Left lung (tissue), 10 donors: ENCODE data around the gene PICK1. TPM values are rescaled to one million over a fixed set of nuclear protein-coding genes. Genes with fewer than 3 reads are reported as not detected.

Experiments used
- ATAC-seq: fragments of 200-7000 bp; cut with Tn5 transposase; one replicate; pipeline ENCODE4 v1.9.1; 2020; ENCODE audit warnings: moderate library complexity
- DNase-seq, 4 donors: peaks; one replicate each; pipeline ENCODE4 v3.0.0-alpha.2; 2013 to 2020
- H3K27ac ChIP-seq, 2 donors: fragments of 200-600 bp; sonication (generic) in 1 of 2; one replicate each; pipeline versions ENCODE4 v1.5.0 to v1.8.0; 2020 to 2021
- H3K27me3 ChIP-seq, 2 donors: fragments of 200-600 bp; sonication (generic) in 1 of 2; one replicate each; pipeline versions ENCODE4 v1.5.0 to v1.8.0; 2020 to 2021
- H3K36me3 ChIP-seq, 2 donors: fragments of 200-600 bp; sonication (generic) in 1 of 2; one replicate each; pipeline versions ENCODE4 v1.5.0 to v1.8.0; 2020 to 2021
- H3K4me1 ChIP-seq, 2 donors: fragments of 200-600 bp; one replicate each; pipeline ENCODE4 v1.8.0; 2021
- H3K4me3 ChIP-seq, 2 donors: fragments of 200-600 bp; sonication (generic) in 1 of 2; one replicate each; pipeline versions ENCODE4 v1.5.0 to v1.8.0; 2020 to 2021; ENCODE audit warnings: mild to moderate bottlenecking in 1 of 2
- H3K9me3 ChIP-seq, 2 donors: fragments of 200-600 bp; sonication (generic) in 1 of 2; one replicate each; pipeline versions ENCODE4 v1.5.0 to v1.8.0; 2020 to 2021
- CTCF ChIP-seq, 2 donors: fragments of 200-600 bp; sonication (generic) in 1 of 2; IDR thresholded peaks; one replicate each; pipeline versions ENCODE4 v1.5.0 to v1.8.0; 2021; ENCODE audit warnings: antibody characterized with exemption in 2 of 2
- intact Hi-C, 2 donors: fragments of 100-400 bp; cut with DNase I; formaldehyde crosslinking; loops; one replicate each; pipeline versions ENCODE4 v1.11.2 to v1.14.2; 2022
- polyA plus RNA-seq, 6 donors: library from polyadenylated mRNA; unstranded; fragments of 120-200 nt; gene quantifications; one replicate each; pipeline ENCODE4 v1.2.1, GENCODE V29; 2013; ENCODE audit not compliant: insufficient read length in 6 of 6
- total RNA-seq, 2 donors: library from RNA; stranded (reverse); fragmentation: NEBNext Ultra II Directional; extraction: Animal tissue kit (Norgen Biotek cat#: 25700); gene quantifications; one replicate each; pipeline ENCODE4 v1.2.1, GENCODE V29; 2021
- donor health status: DM: no; HTN: yes; CAD: no.
- donor health status: DM: no; HTN: no; CAD: no.

The PICK1 gene
- total and polyA plus RNA-seq, 8 donors = 22.8 to 39.5 (median 28.3) TPM

- H3K27ac ChIP-seq = no peak overlapping the region
- no peak for ATAC-seq
- no peak for TF ChIP-seq CTCF (IDR thresholded peaks at IDR 0.05)
- intact Hi-C loops = no loop called here
- H3K9me3 ChIP-seq = no peaks in the 10 kb centered on the region
- H3K4me1 ChIP-seq = no peaks in the 10 kb centered on the region
- DNase-seq = no peak
- H3K27me3 ChIP-seq = no peaks in the 10 kb centered on the region
- no peak overlapping the region for H3K4me3 ChIP-seq
- H3K36me3 ChIP-seq = peaks cover 0 to 32% of the 10 kb centered on the region in 2 donors
Measured at GRCh38 chr22:38124236-38124974, 67.2 kb downstream of the PICK1 start.

GRCh38 chr22:38125038-38125610, 67.9 kb downstream of the PICK1 start:
- Histone ChIP-seq H3K4me3 (no peak overlapping the region), H3K27ac (no peak overlapping the region), H3K9me3 (no peaks in the 10 kb centered on the region), H3K27me3 (no peaks in the 10 kb centered on the region), H3K4me1 (no peaks in the 10 kb centered on the region), H3K36me3 (peaks cover 0 to 32% of the 10 kb centered on the region in 2 donors)
- no peak for ATAC-seq
- no peak for TF ChIP-seq CTCF (IDR thresholded peaks at IDR 0.05)
- intact Hi-C loops = no loop called here
- DNase-seq = no peak

Other genes starting within 250 kb of the PICK1 start
- 10 to 100 TPM; 12.6 to 16.7 TPM for gene GCAT, start 249.5 kb upstream of the PICK1 start, total RNA-seq
- gene GCAT, start 249.5 kb upstream of the PICK1 start, polyA plus RNA-seq = 10 to 100 TPM in 1 of 6 donors, 1 to 10 TPM in 5; 8.1 to 10.9 (median 8.9) TPM
- gene GALR3, start 234.0 kb upstream of the PICK1 start, total RNA-seq = not detected
- gene GALR3, start 234.0 kb upstream of the PICK1 start, polyA plus RNA-seq = not detected
- 10 to 100 TPM; 15.2 to 21.9 TPM for gene ANKRD54, start 213.1 kb upstream of the PICK1 start, total RNA-seq
- 10 to 100 TPM; 16.8 to 23.5 (median 19.2) TPM for gene ANKRD54, start 213.1 kb upstream of the PICK1 start, polyA plus RNA-seq
- 100 to 1,000 TPM; 310 to 378 TPM for gene EIF3L, start 208.0 kb upstream of the PICK1 start, total RNA-seq
- 1,000 to 10,000 TPM; 1,019 to 1,258 (median 1,177) TPM for gene EIF3L, start 208.0 kb upstream of the PICK1 start, polyA plus RNA-seq
- gene MICALL1, start 151.1 kb upstream of the PICK1 start, total RNA-seq = 10 to 100 TPM; 35.8 to 36.8 TPM
- 10 to 100 TPM; 15.0 to 32.4 (median 22.3) TPM for gene MICALL1, start 151.1 kb upstream of the PICK1 start, polyA plus RNA-seq
- under 1 TPM; 0.26 to 0.65 TPM for gene C22orf23, start 103.8 kb upstream of the PICK1 start, total RNA-seq
- gene C22orf23, start 103.8 kb upstream of the PICK1 start, polyA plus RNA-seq = 1 to 10 TPM; 3.6 to 7.2 (median 4.6) TPM
- gene POLR2F, start 103.7 kb upstream of the PICK1 start, total RNA-seq = 10 to 100 TPM; 58.3 to 64.9 TPM
- 10 to 100 TPM; 49.2 to 66.0 (median 60.2) TPM for gene POLR2F, start 103.7 kb upstream of the PICK1 start, polyA plus RNA-seq
- gene SOX10, start 72.8 kb upstream of the PICK1 start, total RNA-seq = not detected
- gene SOX10, start 72.8 kb upstream of the PICK1 start, polyA plus RNA-seq = 1 to 10 TPM in 1 of 6 donors, under 1 TPM in 5; 0.41 to 1.0 (median 0.83) TPM
- under 1 TPM; 0.38 to 0.45 TPM for gene SLC16A8, start 26.8 kb downstream of the PICK1 start, total RNA-seq
- 1 to 10 TPM in 5 of 6 donors, under 1 TPM in 1; 0.94 to 2.1 (median 1.5) TPM for gene SLC16A8, start 26.8 kb downstream of the PICK1 start, polyA plus RNA-seq
- gene BAIAP2L2, start 53.3 kb downstream of the PICK1 start, total RNA-seq = under 1 TPM; 0.34 to 0.35 TPM
- gene BAIAP2L2, start 53.3 kb downstream of the PICK1 start, polyA plus RNA-seq = 1 to 10 TPM in 4 of 6 donors, under 1 TPM in 2; 0.66 to 1.5 (median 1.1) TPM
- gene PLA2G6, start 124.4 kb downstream of the PICK1 start, total RNA-seq = 10 to 100 TPM; 30.9 to 39.0 TPM
- 10 to 100 TPM; 29.8 to 44.1 (median 35.7) TPM for gene PLA2G6, start 124.4 kb downstream of the PICK1 start, polyA plus RNA-seq
- 10 to 100 TPM; 12.1 to 17.1 TPM for gene MAFF, start 144.6 kb downstream of the PICK1 start, total RNA-seq
- gene MAFF, start 144.6 kb downstream of the PICK1 start, polyA plus RNA-seq = 10 to 100 TPM in 2 of 6 donors, 1 to 10 TPM in 4; 7.0 to 16.8 (median 8.4) TPM
- 10 to 100 TPM; 84.5 to 98.3 TPM for gene TMEM184B, start 215.6 kb downstream of the PICK1 start, total RNA-seq
- 10 to 100 TPM; 33.7 to 43.8 (median 38.0) TPM for gene TMEM184B, start 215.6 kb downstream of the PICK1 start, polyA plus RNA-seq